ENCODE measurements around the gene LCP2.
"Not testable (repeated sequence)": the region's sequence is repeated elsewhere in the genome, so short reads cannot be mapped to it uniquely, and the experiment has no call there.

The LCP2 gene

GRCh38 chr5:170273968-170274710, 23.4 kb downstream of the LCP2 start:
- no peak for DNase-seq (ENCODE audit: low spot score)

- DNase-seq (ENCODE audit: low spot score), result no peak
Measured at GRCh38 chr5:170270293-170271069, 27.1 kb downstream of the LCP2 start.

- peak; percentile 57 for DNase-seq (ENCODE audit: low spot score)
Measured at GRCh38 chr5:170269579-170269978, 28.0 kb downstream of the LCP2 start.

- no peak for DNase-seq (ENCODE audit: low spot score)
Measured at GRCh38 chr5:170268884-170269283, 28.7 kb downstream of the LCP2 start.

GRCh38 chr5:170268153-170268689, 29.4 kb downstream of the LCP2 start:
- no peak for DNase-seq (ENCODE audit: low spot score)

GRCh38 chr5:170267431-170268152, 30.0 kb downstream of the LCP2 start:
- DNase-seq (ENCODE audit: low spot score), result peak; percentile 66

- no peak for DNase-seq (ENCODE audit: low spot score)
Measured at GRCh38 chr5:170266570-170267381, 30.8 kb downstream of the LCP2 start.

- no peak for DNase-seq (ENCODE audit: low spot score)
Measured at GRCh38 chr5:170265522-170265921, 32.1 kb downstream of the LCP2 start.

GRCh38 chr5:170263906-170264305, 33.7 kb downstream of the LCP2 start:
- DNase-seq (ENCODE audit: low spot score), result no peak

- DNase-seq (ENCODE audit: low spot score), result no peak
Measured at GRCh38 chr5:170262061-170263045, 35.2 kb downstream of the LCP2 start.

- no peak for DNase-seq (ENCODE audit: low spot score)
Measured at GRCh38 chr5:170261528-170262043, 36.0 kb downstream of the LCP2 start.

GRCh38 chr5:170257370-170257769, 40.2 kb downstream of the LCP2 start:
- no peak for DNase-seq (ENCODE audit: low spot score)

- DNase-seq (ENCODE audit: low spot score), result no peak
Measured at GRCh38 chr5:170256571-170256970, 41.0 kb downstream of the LCP2 start.

GRCh38 chr5:170254056-170254455, 43.5 kb downstream of the LCP2 start:
- DNase-seq (ENCODE audit: low spot score), result no peak

- DNase-seq (ENCODE audit: low spot score), result no peak
Measured at GRCh38 chr5:170252720-170253350, 44.7 kb downstream of the LCP2 start.

GRCh38 chr5:170252109-170252508, 45.5 kb downstream of the LCP2 start:
- no peak for DNase-seq (ENCODE audit: low spot score)

GRCh38 chr5:170251462-170251861, 46.1 kb downstream of the LCP2 start:
- DNase-seq (ENCODE audit: low spot score), result no peak

GRCh38 chr5:170250810-170251317, 46.7 kb downstream of the LCP2 start:
- DNase-seq (ENCODE audit: low spot score), result no peak

- DNase-seq (ENCODE audit: low spot score), result no peak
Measured at GRCh38 chr5:170249355-170249754, 48.2 kb downstream of the LCP2 start.

- not testable (repeated sequence) for DNase-seq (ENCODE audit: low spot score)
Measured at GRCh38 chr5:170248931-170249227, 48.7 kb downstream of the LCP2 start.
